ENCODE measurements around the gene KIAA1210. TPM values are rescaled to one million over a fixed set of nuclear protein-coding genes. Genes with fewer than 3 reads are reported as not detected.

KIAA1210 gene
- total and polyA plus RNA-seq, 2 of the 4 experiments (the other 2 are of a cell fraction), result not detected

GRCh38 chrX:119158226-119158625, 30.6 kb upstream of the KIAA1210 start:
- H3K4me1 ChIP-seq (ENCODE audit: control insufficient read depth, insufficient read depth, low read length), result no peaks in the 10 kb centered on the region
- no peak overlapping the region for H2AK9ac ChIP-seq (replicated peaks; ENCODE audit: low read depth, low read length, poor library complexity)
- H2BK5ac ChIP-seq (ENCODE audit: low read depth, low read length, poor library complexity, severe bottlenecking), result no peak overlapping the region
- no peak for ATAC-seq (ENCODE audit: low read depth)
- no peak overlapping the region for H3K56ac ChIP-seq (ENCODE audit: extremely low read depth, insufficient read depth, low read length)
- H3K27ac ChIP-seq (ENCODE audit: insufficient read depth, low read length), result no peak overlapping the region
- no peak overlapping the region for H2BK20ac ChIP-seq (ENCODE audit: low read depth, low read length)
- no peak overlapping the region for H3K18ac ChIP-seq (ENCODE audit: low read depth, low read length)
- CTCF ChIA-PET, result no interaction called here
- H3K9me3 ChIP-seq (ENCODE audit: control insufficient read depth, insufficient read depth, low read length), result no peaks in the 10 kb centered on the region
- POLR2A ChIA-PET (ENCODE audit: unreplicated experiment), result no interaction called here
- TF ChIP-seq CTCF (conservative IDR thresholded peaks at IDR 0.05; ENCODE audit: low read depth, low read length) (no peak), RAD21 (IDR thresholded peaks at IDR 0.05; ENCODE audit: low read length) (no peak)
- no peaks in the 10 kb centered on the region for H3K79me1 ChIP-seq (ENCODE audit: low read depth in 1 of 2, low read length in 2 of 2)
- no peak overlapping the region for H3K4ac ChIP-seq (ENCODE audit: low read depth, low read length)
- no TSS peak for BruUV-seq (replicated peaks)
- no peak overlapping the region for H3K4me3 ChIP-seq (ENCODE audit: insufficient read depth, low read depth, low read length)
- no peak overlapping the region for H3K4me2 ChIP-seq (ENCODE audit: low read depth, low read length)
- no peak overlapping the region for H2AK5ac ChIP-seq (ENCODE audit: low read depth, low read length)
- H4K5ac ChIP-seq (ENCODE audit: low read depth, low read length), result no peak overlapping the region
- intact Hi-C loops (cut with micrococcal nuclease), result no loop called here
- no peak overlapping the region for H4K91ac ChIP-seq (ENCODE audit: insufficient read depth, low read depth, low read length)
- no peaks in the 10 kb centered on the region; the same call in 1 of the 2 replicates for H3K27me3 ChIP-seq (ENCODE audit: control insufficient read depth, insufficient read depth, low read length)
- H3K23ac ChIP-seq (ENCODE audit: low read depth, low read length), result no peak overlapping the region
- H3K36me3 ChIP-seq (ENCODE audit: control insufficient read depth, insufficient read depth, low read length), result no peaks in the 10 kb centered on the region
- DNase-seq, result no peak
- H2BK120ac ChIP-seq (ENCODE audit: low read depth, low read length), result no peak overlapping the region
- dilution Hi-C loops (cut with HindIII; ENCODE audit: low sequenced_read_pairs, unreplicated experiment), result no loop called here
- H2BK15ac ChIP-seq (ENCODE audit: low read depth, low read length), result no peak overlapping the region
- no CpG with 5 or more reads among the region's 3 CpGs for WGBS, 2 experiments (ENCODE audit: extremely low coverage in 2 of 2, insufficient read length in 1 of 2)
- no peak overlapping the region for H2AFZ ChIP-seq (replicated peaks; ENCODE audit: low read length, poor library complexity)
- H4K8ac ChIP-seq (ENCODE audit: low read depth in 2 of 2, low read length in 2 of 2), result no peak overlapping the region
- no peak overlapping the region for H3K9ac ChIP-seq (ENCODE audit: low read depth, low read length)
- no peak overlapping the region for H3K14ac ChIP-seq (replicated peaks; ENCODE audit: low read depth, low read length)
- H4K20me1 ChIP-seq (ENCODE audit: insufficient read depth, low read length), result no peaks in the 10 kb centered on the region
- in situ Hi-C loops (cut with MboI; ENCODE audit: low sequenced_read_pairs), result no loop called here
- H3K9me1 ChIP-seq (ENCODE audit: insufficient read depth, low read length), result no peaks in the 10 kb centered on the region

All from IMR-90 (cell line).